Heart left ventricle (tissue), 16 donors: Measurements from ENCODE around the gene ADGRD2. TPM values are rescaled to one million over a fixed set of nuclear protein-coding genes. Genes with fewer than 3 reads are reported as not detected.
A peak's percentile ranks its signal among the peaks of the same experiment; 100 is the strongest.

Experiments used
- ATAC-seq, 4 donors: fragments of 200-7000 bp; cut with Tn5 transposase; one replicate each; pipeline ENCODE4 v1.9.1; 2020 to 2022; ENCODE audit warnings: moderate library complexity in 4 of 4, mild to moderate bottlenecking in 3 of 4, moderate number of reproducible peaks in 1 of 4
- DNase-seq, 5 donors: peaks; one replicate each; pipeline ENCODE4 v3.0.0-alpha.2; 2020
- H3K27ac ChIP-seq, 12 donors: fragments of 200-600 bp; sonication (generic) in 4 of 12; one replicate each; pipeline versions ENCODE4 v1.5.0 to v1.8.0; 2016 to 2022; ENCODE audit warnings: mild to moderate bottlenecking in 2 of 12
- H3K27me3 ChIP-seq, 9 donors: fragments of 200-600 bp; sonication (generic) in 2 of 9; one replicate each; pipeline versions ENCODE4 v1.5.1 to v1.8.0; 2016 to 2022; ENCODE audit warnings: mild to moderate bottlenecking in 3 of 9
- H3K36me3 ChIP-seq, 9 donors: fragments of 200-600 bp; sonication (generic) in 2 of 9; one replicate each; pipeline versions ENCODE4 v1.5.0 to v1.8.0; 2018 to 2022; ENCODE audit warnings: mild to moderate bottlenecking in 2 of 9
- H3K4me1 ChIP-seq, 12 donors: fragments of 200-600 bp; sonication (generic) in 4 of 12; one replicate each; pipeline versions ENCODE4 v1.5.0 to v1.8.0; 2016 to 2022; ENCODE audit warnings: mild to moderate bottlenecking in 3 of 12
- H3K4me3 ChIP-seq, 12 donors: fragments of 200-600 bp; sonication (generic) in 4 of 12; one replicate each; pipeline versions ENCODE4 v1.5.0 to v1.8.0; 2017 to 2022; ENCODE audit warnings: mild to moderate bottlenecking in 9 of 12, moderate library complexity in 4 of 12
- H3K9me3 ChIP-seq, 12 donors: fragments of 200-600 bp; sonication (generic) in 4 of 12; one replicate each; pipeline versions ENCODE4 v1.5.0 to v1.8.0; 2016 to 2022; ENCODE audit warnings: mild to moderate bottlenecking in 1 of 12
- POLR2A ChIP-seq, 2 donors: fragments of 450-650 bp; IDR thresholded peaks; one replicate each; pipeline ENCODE4 v1.6.1; 2017; ENCODE audit warnings: antibody characterized with exemption in 2 of 2, mild to moderate bottlenecking in 2 of 2, moderate library complexity in 2 of 2
- WGBS, 4 donors: extraction: QIAGEN DNeasy Blood & Tissue Kit in 2 of 4; methylation state at CpG; one replicate each; pipeline versions ENCODE4 v1.1.5 to v1.1.7; 2013 to 2018; 5-methylcytosine and 5-hydroxymethylcytosine counted together
- intact Hi-C, 10 donors: fragments of 100-400 bp; cut with DNase I; formaldehyde crosslinking; loops; one replicate each; pipeline versions ENCODE4 v1.11.1 to v1.14.2; 2022
- polyA plus RNA-seq, 2 donors: library from polyadenylated mRNA; stranded (reverse); fragments of 200-250 nt; gene quantifications; one replicate each; pipeline ENCODE4 v1.2.3, GENCODE V29; 2013
- total RNA-seq, 9 donors: library from RNA; depleted of rRNA in 2 of 9; stranded (reverse); fragments of >200 nt in 2 of 9; fragmentation: NEBNext Ultra II Directional in 3 of 9; extraction: Animal tissue kit (Norgen Biotek cat#: 25700) in 3 of 9; gene quantifications; one replicate each; pipeline versions ENCODE4 v1.1.0 to v1.2.4, GENCODE V29; 2016 to 2023
- TF ChIP-seq, protein P1 (sequence below), 12 donors: fragments of 200-600 bp; sonication (generic) in 4 of 12; IDR thresholded peaks; one replicate each; pipeline versions ENCODE4 v1.5.0 to v1.8.0; 2018 to 2022; ENCODE audit warnings: antibody characterized with exemption in 12 of 12, mild to moderate bottlenecking in 5 of 12
- donor health status: ischemic (EF 13 %, LVEDD 7.1; RV severe dilation, severe dysfunction).
- donor health status: healthy with polysubstance abuse.
- donor health status: DM: no; HTN: yes; CAD: no.
- donor health status: DM: no; HTN: no; CAD: no.
- donor health status: ischemic (EF 25% LVEDD 6.9; RV normal size, moderate dysfunction).
- donor health status: ischemic (EF 25% LVEDD 5.7; RV mildly dilated, moderate dysfunction).
- donor health status: healthy.
- donor health status: DM: yes; HTN: yes; CAD: no.
- donor health status: ischemic (EF 35%, LVEDD 5.7; RV mildly dilated, moderate dysfunction).
- donor health status: nonischemic (EF 11% LVEDD 7.7; RV severe dilation, severe dysfunction).
- donor health status: DM: yes; HTN: yes; CAD: no.
- donor health status: PGD.
- donor health status: ischemic (EF 29% LVEDD 5.4; RV normal size, mild dysfunction).
- donor health status: nonischemic (EF 23%, LVEDD 6.1; RV moderate dilation, normal function).

Gene ADGRD2
- total and polyA plus RNA-seq, 11 donors, result not detected

DNA sequence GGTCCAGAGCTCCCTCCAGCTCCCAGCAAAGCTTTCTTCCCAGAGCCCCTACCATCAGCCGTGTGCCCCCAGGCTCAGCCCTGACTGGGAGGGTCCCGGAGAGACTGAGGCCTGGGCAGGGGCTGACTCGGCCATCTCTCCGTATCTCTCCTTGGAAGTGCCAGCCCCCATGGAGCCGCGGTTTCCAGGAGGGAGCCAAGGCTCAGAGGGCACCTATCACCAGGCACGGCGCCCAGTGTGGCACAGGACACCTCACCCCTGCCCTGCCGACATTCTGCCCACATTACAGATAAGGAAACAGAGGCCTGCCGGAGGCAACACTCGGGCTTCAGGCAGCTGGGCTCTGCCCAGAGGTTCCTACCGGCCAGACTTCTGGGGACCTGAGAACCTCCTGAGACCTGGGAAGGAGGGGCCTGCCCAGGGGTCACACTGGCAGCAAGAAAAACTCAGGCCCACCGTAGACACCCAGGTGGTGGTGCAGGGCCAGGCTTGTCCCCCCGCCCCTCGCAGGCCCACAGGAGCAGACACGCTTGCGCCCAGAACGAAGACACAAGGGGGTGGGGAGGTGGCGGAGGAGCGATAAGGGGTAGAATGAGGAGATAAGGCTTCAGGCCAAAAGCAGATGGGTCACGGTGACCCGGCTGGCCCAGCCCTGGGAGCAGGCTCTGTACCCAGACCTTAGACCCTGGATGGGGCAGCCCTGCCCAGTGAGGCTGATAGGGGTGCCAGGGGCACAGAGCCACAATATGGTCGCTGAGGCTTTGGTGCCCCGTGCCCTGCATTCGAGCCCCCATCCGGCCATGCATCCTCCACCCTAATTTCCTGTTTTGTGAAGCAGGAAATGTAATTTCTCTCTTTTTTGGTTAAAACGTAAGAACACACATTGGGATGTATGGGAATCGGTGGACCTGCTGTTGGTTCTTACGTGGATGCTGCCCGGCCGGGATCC is 45.1 kb downstream of the ADGRD2 start:
- Histone ChIP-seq H3K4me1 (no peaks in the 10 kb centered on the region), H3K27me3 (peaks cover 0 to 34% (median 4%) of the 10 kb centered on the region in 9 donors), H3K4me3 (no peak overlapping the region), H3K27ac (no peak overlapping the region), H3K36me3 (no peaks in the 10 kb centered on the region), H3K9me3 (no peaks in the 10 kb centered on the region)
- intact Hi-C loops, result no loop called here
- ATAC-seq (no peak), DNase-seq (peak in 1 of 5 donors; percentile 20)
- TF ChIP-seq POLR2A (IDR thresholded peaks at IDR 0.05), result no peak
- TF ChIP-seq, protein P1, sequence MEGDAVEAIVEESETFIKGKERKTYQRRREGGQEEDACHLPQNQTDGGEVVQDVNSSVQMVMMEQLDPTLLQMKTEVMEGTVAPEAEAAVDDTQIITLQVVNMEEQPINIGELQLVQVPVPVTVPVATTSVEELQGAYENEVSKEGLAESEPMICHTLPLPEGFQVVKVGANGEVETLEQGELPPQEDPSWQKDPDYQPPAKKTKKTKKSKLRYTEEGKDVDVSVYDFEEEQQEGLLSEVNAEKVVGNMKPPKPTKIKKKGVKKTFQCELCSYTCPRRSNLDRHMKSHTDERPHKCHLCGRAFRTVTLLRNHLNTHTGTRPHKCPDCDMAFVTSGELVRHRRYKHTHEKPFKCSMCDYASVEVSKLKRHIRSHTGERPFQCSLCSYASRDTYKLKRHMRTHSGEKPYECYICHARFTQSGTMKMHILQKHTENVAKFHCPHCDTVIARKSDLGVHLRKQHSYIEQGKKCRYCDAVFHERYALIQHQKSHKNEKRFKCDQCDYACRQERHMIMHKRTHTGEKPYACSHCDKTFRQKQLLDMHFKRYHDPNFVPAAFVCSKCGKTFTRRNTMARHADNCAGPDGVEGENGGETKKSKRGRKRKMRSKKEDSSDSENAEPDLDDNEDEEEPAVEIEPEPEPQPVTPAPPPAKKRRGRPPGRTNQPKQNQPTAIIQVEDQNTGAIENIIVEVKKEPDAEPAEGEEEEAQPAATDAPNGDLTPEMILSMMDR (IDR thresholded peaks at IDR 0.05), result no peak
- 68 to 71% (median 70%) methylated on average over 26 to 31 of the region's 31 CpGs for WGBS, 4 donors

GRCh38 chr9:124496075-124496449 is 45.8 kb downstream of the ADGRD2 start:
- H3K9me3 ChIP-seq, result no peaks in the 10 kb centered on the region
- intact Hi-C loops, result no loop called here
- no peak overlapping the region for H3K27ac ChIP-seq
- H3K4me3 ChIP-seq, result no peak overlapping the region
- no peaks in the 10 kb centered on the region for H3K4me1 ChIP-seq
- DNase-seq (no peak), ATAC-seq (no peak)
- WGBS, 4 donors, result 77 to 90% (median 86%) methylated on average over 3 of the region's 3 CpGs
- TF ChIP-seq, protein P1 (IDR thresholded peaks at IDR 0.05), result no peak
- no peak for TF ChIP-seq POLR2A (IDR thresholded peaks at IDR 0.05)
- H3K27me3 ChIP-seq, result peaks cover 0 to 34% (median 9%) of the 10 kb centered on the region in 9 donors
- no peaks in the 10 kb centered on the region for H3K36me3 ChIP-seq

DNA sequence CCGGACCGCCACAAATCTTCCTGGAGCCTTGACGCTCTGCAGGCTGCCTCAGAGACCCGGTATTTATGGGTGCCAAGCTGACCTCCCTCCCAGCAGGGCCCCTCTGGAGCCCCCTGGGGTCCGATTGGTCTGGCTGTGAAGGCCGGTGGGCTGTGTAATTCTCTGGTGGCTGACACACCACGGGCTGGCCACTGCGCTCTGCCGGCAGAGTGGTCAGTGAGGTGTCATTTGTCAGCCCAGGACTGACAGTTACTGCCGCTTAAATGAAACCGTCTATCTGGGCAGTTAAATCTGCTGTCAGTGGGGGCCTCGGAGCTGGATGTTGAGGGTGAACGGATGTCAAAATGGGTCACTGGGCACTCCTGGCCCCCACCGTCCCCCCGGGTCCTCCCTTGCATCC is 46.2 kb downstream of the ADGRD2 start:
- Histone ChIP-seq H3K27me3 (peaks cover 2 to 38% (median 13%) of the 10 kb centered on the region in 9 donors), H3K9me3 (no peaks in the 10 kb centered on the region), H3K27ac (no peak overlapping the region), H3K4me1 (no peaks in the 10 kb centered on the region), H3K4me3 (no peak overlapping the region), H3K36me3 (no peaks in the 10 kb centered on the region)
- intact Hi-C loops, result no loop called here
- WGBS, 4 donors, result 77 to 84% (median 82%) methylated on average over 13 to 15 of the region's 15 CpGs
- no peak for ATAC-seq
- DNase-seq, result peak in 1 of 5 donors; percentile 42
- TF ChIP-seq, protein P1 (IDR thresholded peaks at IDR 0.05), result no peak
- no peak for TF ChIP-seq POLR2A (IDR thresholded peaks at IDR 0.05)

DNA sequence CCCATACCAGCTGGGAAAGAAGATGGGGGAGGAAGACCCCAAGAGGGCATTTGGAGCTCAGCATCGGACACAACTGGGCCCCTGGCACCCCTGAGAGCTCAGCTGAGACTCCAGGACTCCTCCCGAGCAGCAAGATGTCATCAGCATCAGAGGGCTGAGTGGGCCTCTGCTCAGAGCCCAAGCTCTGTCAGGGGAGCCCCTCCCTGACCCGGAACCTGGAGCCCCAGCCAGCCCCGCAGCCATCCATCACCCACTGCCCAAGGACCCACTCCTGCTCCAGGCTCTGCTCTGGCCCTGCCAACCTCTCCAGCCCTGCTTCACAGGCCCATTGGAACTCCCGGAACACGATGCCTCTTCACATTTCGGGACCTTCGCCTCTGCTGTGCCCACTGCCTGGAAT is 47.2 kb downstream of the ADGRD2 start:
- Histone ChIP-seq H3K4me1 (no peaks in the 10 kb centered on the region), H3K27ac (no peak overlapping the region), H3K36me3 (no peaks in the 10 kb centered on the region), H3K9me3 (no peaks in the 10 kb centered on the region), H3K4me3 (no peak overlapping the region), H3K27me3 (peaks cover 3 to 44% (median 22%) of the 10 kb centered on the region in 9 donors)
- TF ChIP-seq POLR2A (IDR thresholded peaks at IDR 0.05), result no peak
- TF ChIP-seq, protein P1 (IDR thresholded peaks at IDR 0.05), result no peak
- 90 to 95% (median 92%) methylated on average over 8 of the region's 8 CpGs for WGBS, 4 donors
- DNase-seq, result peak in 1 of 5 donors; percentile 49
- intact Hi-C loops, result no loop called here
- ATAC-seq, result no peak
